Activated CD8-positive, alpha-beta memory T cell treated with anti-CD3 and anti-CD28 coated beads for 1 hour (primary cell): ENCODE results near the gene SORL1.
"Not testable (repeated sequence)": the region's sequence is repeated elsewhere in the genome, so short reads cannot be mapped to it uniquely, and the experiment has no call there.

Source experiments
- DNase-seq, 2 donors: peaks; one replicate each; pipeline ENCODE4 v3.0.0-alpha.2; 2020; ENCODE audit warnings: low read depth in 1 of 2; ENCODE audit errors: extremely low read depth in 1 of 2

Gene SORL1

GRCh38 chr11:121503051-121503450 lies 50.9 kb downstream of the SORL1 start:
- no peak for DNase-seq

GRCh38 chr11:121506237-121506636 lies 54.1 kb downstream of the SORL1 start:
- not testable (repeated sequence) for DNase-seq

- no peak for DNase-seq
Measured at GRCh38 chr11:121508449-121508848, 56.3 kb downstream of the SORL1 start.

GRCh38 chr11:121510438-121510837 lies 58.3 kb downstream of the SORL1 start:
- DNase-seq = no peak

- no peak for DNase-seq
Measured at GRCh38 chr11:121512468-121513465, 60.7 kb downstream of the SORL1 start.

GRCh38 chr11:121513807-121514206 lies 61.7 kb downstream of the SORL1 start:
- no peak for DNase-seq

- no peak for DNase-seq
Measured at GRCh38 chr11:121514432-121515334, 62.6 kb downstream of the SORL1 start.

GRCh38 chr11:121515335-121515671 lies 63.2 kb downstream of the SORL1 start:
- DNase-seq = no peak

GRCh38 chr11:121517996-121518395 lies 65.9 kb downstream of the SORL1 start:
- DNase-seq = no peak

- no peak for DNase-seq
Measured at GRCh38 chr11:121520243-121521144, 68.4 kb downstream of the SORL1 start.

GRCh38 chr11:121521145-121522042 lies 69.3 kb downstream of the SORL1 start:
- DNase-seq = no peak

- no peak for DNase-seq
Measured at GRCh38 chr11:121522043-121522941, 70.2 kb downstream of the SORL1 start.

GRCh38 chr11:121523581-121524232 lies 71.6 kb downstream of the SORL1 start:
- no peak for DNase-seq

GRCh38 chr11:121524233-121524631 lies 72.1 kb downstream of the SORL1 start:
- DNase-seq = no peak

- no peak for DNase-seq
Measured at GRCh38 chr11:121525376-121525775, 73.3 kb downstream of the SORL1 start.

GRCh38 chr11:121530257-121530656 lies 78.1 kb downstream of the SORL1 start:
- no peak for DNase-seq

- no peak for DNase-seq
Measured at GRCh38 chr11:121533601-121534000, 81.5 kb downstream of the SORL1 start.
